H1 (cell line): ENCODE data around the gene MRPL33. TPM values are rescaled to one million over a fixed set of nuclear protein-coding genes. Genes with fewer than 3 reads are reported as not detected.
A peak's percentile ranks its signal among the peaks of the same experiment; 100 is the strongest.

Source experiments
- CTCF ChIA-PET: fragments of 300-600 bp; sonication (Branson Sonifier 250); formaldehyde crosslinking; loops from one replicate; lab custom pipeline; 2021; ENCODE audit not compliant: partially characterized antibody; lab: Charles Lee
- POLR2A ChIA-PET: fragments of 300-600 bp; sonication (Branson Sonifier 250); formaldehyde crosslinking; loops from one replicate; lab custom pipeline; 2021; ENCODE audit warnings: inconsistent platforms; ENCODE audit not compliant: partially characterized antibody; lab: Charles Lee
- DNase-seq, 2 experiments: peaks; one replicate each; pipeline versions ENCODE4 v3.0.0 to v3.0.0-alpha.2; 2010 to 2022; ENCODE audit warnings: low spot score in 2 of 2, low read depth in 1 of 2, mixed read lengths in 1 of 2
- FAIRE-seq: peaks from 2 replicates; lab custom pipeline; 2011; peaks lifted over from hg19 to GRCh38; lab: Jason Lieb, UNC
- H2AFZ ChIP-seq: 2 replicates; pipeline ENCODE4 v1.8.1; 2012; ENCODE audit warnings: low read length, inconsistent platforms
- H2AK5ac ChIP-seq: 2 replicates; pipeline ENCODE4 v1.6.1; 2013; ENCODE audit warnings: low read depth, low read length
- H2BK120ac ChIP-seq: replicated peaks from 2 replicates; pipeline ENCODE3; 2013; ENCODE audit warnings: low read depth, low read length, inconsistent platforms
- H2BK12ac ChIP-seq: 2 replicates; pipeline ENCODE4 v1.6.1; 2013; ENCODE audit warnings: low read depth, low read length
- H2BK15ac ChIP-seq: 2 replicates; pipeline ENCODE4 v1.6.1; 2013; ENCODE audit warnings: low read length
- H2BK20ac ChIP-seq: 2 replicates; pipeline ENCODE4 v1.6.1; 2013; ENCODE audit warnings: low read length
- H2BK5ac ChIP-seq: 2 replicates; pipeline ENCODE4 v1.6.1; 2013; ENCODE audit warnings: low read depth, low read length
- H3K14ac ChIP-seq: 2 replicates; pipeline ENCODE4 v1.6.1; 2013; ENCODE audit warnings: inconsistent platforms; ENCODE audit not compliant: insufficient read length
- H3K18ac ChIP-seq: 2 replicates; pipeline ENCODE4 v1.6.1; 2013; ENCODE audit warnings: low read length; ENCODE audit errors: extremely low read depth
- H3K23ac ChIP-seq: 2 replicates; pipeline ENCODE4 v1.6.1; 2013; ENCODE audit warnings: inconsistent platforms; ENCODE audit not compliant: insufficient read length
- H3K23me2 ChIP-seq: 2 replicates; pipeline ENCODE4 v1.6.1; 2013; ENCODE audit warnings: low read depth, low read length
- H3K27ac ChIP-seq: 2 replicates; pipeline ENCODE4 v1.6.1; 2011; ENCODE audit warnings: low read depth, low read length, inconsistent platforms
- H3K27me3 ChIP-seq, 4 experiments: replicated peaks in 1 of 4; 1 replicate in 1 of 4; 2 replicates in 3 of 4; pipeline versions ENCODE4 v1.6.1 to v1.8.1; 2011 to 2013; ENCODE audit warnings: low read length in 3 of 4, mild to moderate bottlenecking in 3 of 4, inconsistent platforms in 2 of 4, mixed read lengths in 2 of 4, moderate library complexity in 1 of 4; ENCODE audit not compliant: control insufficient read depth in 3 of 4, insufficient read depth in 3 of 4; ENCODE audit errors: extremely low read depth in 1 of 4
- H3K36me3 ChIP-seq, 4 experiments: 2 replicates each; pipeline versions ENCODE4 v1.6.1 to v1.8.1; 2011 to 2013; ENCODE audit warnings: mild to moderate bottlenecking in 4 of 4, low read length in 3 of 4, moderate library complexity in 2 of 4, control low read depth in 1 of 4, inconsistent platforms in 1 of 4; ENCODE audit not compliant: insufficient read depth in 4 of 4, control insufficient read depth in 2 of 4
- H3K4ac ChIP-seq: replicated peaks from 2 replicates; pipeline ENCODE3; 2013; ENCODE audit warnings: low read length, low read depth, mixed read lengths, inconsistent platforms; ENCODE audit not compliant: insufficient read length
- H3K4me1 ChIP-seq, 4 experiments: replicated peaks in 1 of 4; 1 replicate in 1 of 4; 2 replicates in 3 of 4; pipeline versions ENCODE4 v1.6.1 to v1.8.1; 2011 to 2013; ENCODE audit warnings: low read length in 3 of 4, inconsistent platforms in 2 of 4, mixed read lengths in 1 of 4; ENCODE audit not compliant: insufficient read depth in 4 of 4, control insufficient read depth in 3 of 4
- H3K4me2 ChIP-seq, 2 experiments: 2 replicates each; pipeline versions ENCODE4 v1.6.1 to v1.8.1; 2011 to 2013; ENCODE audit warnings: low read depth in 2 of 2, low read length in 2 of 2, control low read depth in 1 of 2, inconsistent platforms in 1 of 2, mild to moderate bottlenecking in 1 of 2; ENCODE audit not compliant: insufficient read depth in 1 of 2
- H3K4me3 ChIP-seq, 4 experiments: fragments of 200-600, 300-600 bp in 1 of 4; sonication (generic), shearing (Covaris generic), sonication (Bioruptor Twin) in 1 of 4; 2 replicates each; pipeline versions ENCODE4 v1.5.1 to v1.8.1; 2011 to 2016; ENCODE audit warnings: low read length in 4 of 4, low read depth in 3 of 4, control low read depth in 2 of 4, inconsistent platforms in 2 of 4, mild to moderate bottlenecking in 2 of 4, mixed read lengths in 1 of 4, moderate library complexity in 1 of 4; ENCODE audit not compliant: insufficient read depth in 2 of 4; ENCODE audit errors: extremely low read depth in 1 of 4
- H3K56ac ChIP-seq: replicated peaks from 2 replicates; pipeline ENCODE3; 2013; ENCODE audit warnings: low read depth, mild to moderate bottlenecking, mixed read lengths, low read length, inconsistent platforms; ENCODE audit not compliant: insufficient read length
- H3K79me1 ChIP-seq: 2 replicates; pipeline ENCODE4 v1.6.1; 2013; ENCODE audit warnings: low read depth, low read length, control low read depth
- H3K79me2 ChIP-seq, 2 experiments: 2 replicates each; pipeline versions ENCODE4 v1.6.1 to v1.8.1; 2012 to 2013; ENCODE audit warnings: low read length in 2 of 2, mild to moderate bottlenecking in 2 of 2, inconsistent platforms in 1 of 2; ENCODE audit not compliant: insufficient read depth in 2 of 2, control insufficient read depth in 1 of 2
- H3K9ac ChIP-seq, 4 experiments: replicated peaks in 1 of 4; 1 replicate in 1 of 4; 2 replicates in 3 of 4; pipeline versions ENCODE4 v1.6.1 to v1.8.1; 2011 to 2013; ENCODE audit warnings: low read depth in 3 of 4, low read length in 3 of 4, control low read depth in 2 of 4, mild to moderate bottlenecking in 2 of 4, moderate library complexity in 2 of 4, inconsistent platforms in 1 of 4; ENCODE audit errors: extremely low read depth in 1 of 4
- H3K9me3 ChIP-seq, 2 experiments: 2 replicates each; pipeline versions ENCODE4 v1.6.1 to v1.8.1; 2012 to 2013; ENCODE audit warnings: mild to moderate bottlenecking in 2 of 2, moderate library complexity in 2 of 2, control low read depth in 1 of 2, inconsistent platforms in 1 of 2, low read depth in 1 of 2, low read length in 1 of 2, mixed read lengths in 1 of 2; ENCODE audit not compliant: insufficient read depth in 2 of 2
- H4K20me1 ChIP-seq, 2 experiments: replicated peaks in 1 of 2; 2 replicates each; pipeline versions ENCODE3 to v1.8.1; 2011 to 2013; ENCODE audit warnings: inconsistent platforms in 2 of 2, low read length in 2 of 2, mild to moderate bottlenecking in 1 of 2; ENCODE audit not compliant: insufficient read depth in 2 of 2, control insufficient read depth in 1 of 2
- H4K5ac ChIP-seq: 2 replicates; pipeline ENCODE4 v1.6.1; 2013; ENCODE audit warnings: low read length, low read depth, mixed read lengths, inconsistent platforms; ENCODE audit not compliant: insufficient read length
- H4K8ac ChIP-seq: 2 replicates; pipeline ENCODE4 v1.8.0; 2013; ENCODE audit warnings: mild to moderate bottlenecking, moderate library complexity, low read length, inconsistent platforms; ENCODE audit not compliant: insufficient read depth; ENCODE audit errors: extremely low read depth
- H4K91ac ChIP-seq: replicated peaks from 2 replicates; pipeline ENCODE3; 2013; ENCODE audit warnings: low read length, mixed read lengths, inconsistent platforms; ENCODE audit not compliant: insufficient read length
- CTCF ChIP-seq, 3 experiments: IDR thresholded peaks; 1 replicate in 2 of 3; 2 replicates in 1 of 3; pipeline versions ENCODE4 v1.5.1 to v1.6.1; 2011; ENCODE audit warnings: low read length in 3 of 3, mild to moderate bottlenecking in 3 of 3, inconsistent platforms in 2 of 3, low read depth in 1 of 3, moderate library complexity in 1 of 3; ENCODE audit not compliant: insufficient read depth in 1 of 3; ENCODE audit errors: control extremely low read depth in 1 of 3
- EZH2 ChIP-seq: fragments of 200-600 bp; sonication (generic); IDR thresholded peaks from 2 replicates; pipeline ENCODE4 v1.7.1; 2012; ENCODE audit warnings: low read depth, mild to moderate bottlenecking, moderate library complexity, low read length, inconsistent platforms; ENCODE audit not compliant: severe bottlenecking
- RAD21 ChIP-seq, 2 experiments: IDR thresholded peaks in 1 of 2; conservative IDR thresholded peaks in 1 of 2; 2 replicates each; pipeline ENCODE4 v1.6.1; 2011; ENCODE audit warnings: low read depth in 2 of 2, low read length in 2 of 2, improper control_type of control experiment in 1 of 2, inconsistent platforms in 1 of 2, mild to moderate bottlenecking in 1 of 2, moderate library complexity in 1 of 2
- WGBS, 2 experiments: shearing (Covaris generic) in 1 of 2; methylation state at CpG; one replicate each; pipeline versions ENCODE4 v1.1.6 to v1.1.7; 2013 to 2015; ENCODE audit warnings: low lambda C conversion rate in 2 of 2, mixed read lengths in 2 of 2, inconsistent platforms in 1 of 2, low coverage in 1 of 2, missing lambda C conversion rate in 1 of 2; ENCODE audit not compliant: insufficient replicate concordance in 2 of 2, insufficient coverage in 1 of 2, insufficient read length in 1 of 2; ENCODE audit errors: extremely low coverage in 1 of 2, missing lambda C conversion rate in 1 of 2; 5-methylcytosine and 5-hydroxymethylcytosine counted together
- polyA plus RNA-seq, 7 experiments: library from polyadenylated mRNA; depleted of rRNA in 3 of 7; stranded (reverse) in 5 of 7; unstranded in 2 of 7; fragments of >200 nt in 5 of 7; fragments of 200-250 nt in 2 of 7; gene quantifications; 1 replicate in 5 of 7; 2 replicates in 1 of 7; 4 replicates in 1 of 7; pipeline versions ENCODE4 v1.2.1 to v1.2.3, GENCODE V29; 2011 to 2013; ENCODE audit warnings: missing spikeins in 2 of 7, mixed read lengths in 2 of 7
- total RNA-seq: library from RNA; stranded (reverse); fragmentation: NEBNext Ultra II Directional; extraction: Animal tissue kit (Norgen Biotek cat#: 25700); gene quantifications from 2 replicates; pipeline ENCODE4 v1.2.1, GENCODE V29; 2021

MRPL33 gene
- total and polyA plus RNA-seq, 2 of the 8 experiments (the other 6 are each of a cell fraction or from before 2014, with no cell fraction given), result 24.3 to 62.9 TPM

GRCh38 chr2:27807476-27807875 is 36.0 kb downstream of the MRPL33 start:
- CTCF ChIA-PET, result interaction anchor here (0.6 to 2.6 kb wide), 18 partner anchors 9 to 605 kb away, joined by 3 to 12 read pairs (median 3); no protein-coding TSS in a partner anchor
- FAIRE-seq, result no peak

More at GRCh38 chr2:27807476-27807875, 36.0 kb downstream of the MRPL33 start:
- Histone ChIP-seq H2BK20ac (no peak overlapping the region), H2AFZ (no peak overlapping the region), H3K79me1 (no peaks in the 10 kb centered on the region), H3K56ac (no peak overlapping the region), H4K5ac (no peak overlapping the region), H3K27me3 (peaks cover 0 to 1% (median 0%) of the 10 kb centered on the region in 4 experiments; a peak in 1 of 7 replicates), H2BK12ac (no peak overlapping the region), H2BK5ac (no peak overlapping the region), H3K4me2 (no peak overlapping the region), H3K23me2 (no peaks in the 10 kb centered on the region), H3K9ac (no peak overlapping the region), H3K27ac (no peak overlapping the region), H3K14ac (no peak overlapping the region), H3K4ac (no peak overlapping the region), H3K9me3 (no peaks in the 10 kb centered on the region), H3K4me3 (no peak overlapping the region), H3K18ac (no peak overlapping the region), H4K20me1 (no peaks in the 10 kb centered on the region), H3K23ac (no peak overlapping the region), H3K36me3 (no peaks in the 10 kb centered on the region), H2AK5ac (no peak overlapping the region), H3K4me1 (no peaks in the 10 kb centered on the region), H2BK15ac (no peak overlapping the region), H3K79me2 (no peaks in the 10 kb centered on the region), H2BK120ac (no peak overlapping the region), H4K8ac (no peak overlapping the region), H4K91ac (no peak overlapping the region)
- TF ChIP-seq CTCF (IDR thresholded peaks at IDR 0.05; ENCODE audit: control extremely low read depth in 1 of 3, insufficient read depth in 1 of 3, low read depth in 1 of 3, low read length in 3 of 3), result peak; percentile 51 to 65 (median 61)
- TF ChIP-seq RAD21 (IDR thresholded peaks at IDR 0.05 in 1 of 2, conservative IDR thresholded peaks at IDR 0.05 in 1 of 2; ENCODE audit: low read depth in 2 of 2, low read length in 2 of 2), result peak; percentile 67 to 79
- TF ChIP-seq EZH2, result no peak
- 62% methylated on average over 4 of the region's 4 CpGs; no CpG with 5 or more reads in 1 of the 2 experiments for WGBS, 2 experiments
- POLR2A ChIA-PET, result no interaction called here
- no peak for DNase-seq
